Ascending aorta (tissue), 2 donors: ENCODE data around the gene GYS1. TPM values are rescaled to one million over a fixed set of nuclear protein-coding genes. Genes with fewer than 3 reads are reported as not detected.
A peak's percentile ranks its signal among the peaks of the same experiment; 100 is the strongest.
"Not testable (repeated sequence)": the region's sequence is repeated elsewhere in the genome, so short reads cannot be mapped to it uniquely, and the experiment has no call there.

Experiments used
- DNase-seq, 2 donors: peaks; one replicate each; pipeline ENCODE4 v3.0.0-alpha.2; 2019; ENCODE audit warnings: low spot score in 2 of 2
- H3K27ac ChIP-seq, 2 donors: fragments of 200-600 bp; sonication (generic); one replicate each; pipeline ENCODE4 v1.5.1; 2016 to 2017; ENCODE audit warnings: mild to moderate bottlenecking in 1 of 2
- H3K27me3 ChIP-seq: fragments of 200-600 bp; sonication (generic); one replicate; pipeline ENCODE4 v1.5.1; 2017
- H3K36me3 ChIP-seq, 2 donors: fragments of 200-600 bp; sonication (generic); one replicate each; pipeline ENCODE4 v1.5.1; 2016
- H3K4me1 ChIP-seq, 2 donors: fragments of 200-600 bp; sonication (generic); one replicate each; pipeline ENCODE4 v1.5.1; 2016 to 2017; ENCODE audit warnings: mild to moderate bottlenecking in 1 of 2
- H3K4me3 ChIP-seq, 2 donors: fragments of 200-600 bp; sonication (generic); one replicate each; pipeline ENCODE4 v1.5.1; 2016 to 2017; ENCODE audit warnings: mild to moderate bottlenecking in 1 of 2
- H3K9me3 ChIP-seq, 2 donors: fragments of 200-600 bp; sonication (generic); one replicate each; pipeline ENCODE4 v1.5.1; 2016
- CTCF ChIP-seq, 3 experiments: fragments of 200-600 bp in 2 of 3; fragments of 450-650 bp in 1 of 3; sonication (generic) in 2 of 3; IDR thresholded peaks; one replicate each; pipeline ENCODE4 v1.5.1; 2016 to 2019; ENCODE audit warnings: antibody characterized with exemption in 3 of 3, mild to moderate bottlenecking in 1 of 3, moderate library complexity in 1 of 3
- intact Hi-C: fragments of 100-400 bp; cut with DNase I; formaldehyde crosslinking; loops from one replicate; pipeline ENCODE4 v1.15.1; 2023
- total RNA-seq: library from RNA; depleted of rRNA; stranded (reverse); fragments of >200 nt; gene quantifications from one replicate; pipeline ENCODE4 v1.1.0, GENCODE V29; 2016

GYS1 gene
- 21.8 TPM for total RNA-seq

GRCh38 chr19:48993175-48994034, at the start of gene GYS1, which contains the start of gene RUVBL2:
Gene GYS1 (minus strand): TSS chr19:48993309. CDS start chr19:48993112, 197 bp downstream.
Gene RUVBL2 (plus strand): TSS chr19:48993887. CDS start chr19:48993912, 25 bp downstream.
- intact Hi-C loops, result loop anchor here (1.0 to 5.0 kb wide), 5 partner anchors 14 to 154 kb away; partner anchors contain the start of genes FTL, NUCB1 and SNRNP70
- H3K27ac ChIP-seq, result peak within 1 kb of the TSS; percentile 94
- no peaks in the 10 kb centered on the region for H3K9me3 ChIP-seq
- peaks cover 21 to 26% of the 10 kb centered on the region in 2 donors for H3K4me1 ChIP-seq
- TF ChIP-seq CTCF (IDR thresholded peaks at IDR 0.05), result peak; percentile 98 to 100 (median 99)
- H3K36me3 ChIP-seq, result peaks cover 6 to 14% of the 10 kb centered on the region in 2 donors
- peak within 1 kb of the TSS; percentile 58 to 81 for H3K4me3 ChIP-seq
- peak; percentile 99 to 100 for DNase-seq
- no peaks in the 10 kb centered on the region for H3K27me3 ChIP-seq

- intact Hi-C loops, H3K4me3 ChIP-seq, H3K9me3 ChIP-seq, H3K4me1 ChIP-seq, DNase-seq, H3K27me3 ChIP-seq, H3K27ac ChIP-seq, H3K36me3 ChIP-seq: not testable (repeated sequence)
Observed at GRCh38 chr19:49042666-49043065, 49.6 kb upstream of the GYS1 start.

GRCh38 chr19:49042177-49042576, 49.1 kb upstream of the GYS1 start:
- no peak overlapping the region for H3K4me3 ChIP-seq
- H3K27ac ChIP-seq, result no peak overlapping the region
- no peaks in the 10 kb centered on the region for H3K4me1 ChIP-seq
- no peaks in the 10 kb centered on the region for H3K36me3 ChIP-seq
- no peak for TF ChIP-seq CTCF (IDR thresholded peaks at IDR 0.05)
- H3K9me3 ChIP-seq, result no peaks in the 10 kb centered on the region
- DNase-seq, result no peak
- intact Hi-C loops, result no loop called here
- H3K27me3 ChIP-seq, result no peaks in the 10 kb centered on the region

GRCh38 chr19:49039736-49040135, 46.6 kb upstream of the GYS1 start:
- H3K9me3 ChIP-seq, intact Hi-C loops, H3K36me3 ChIP-seq, H3K4me3 ChIP-seq, H3K4me1 ChIP-seq, H3K27ac ChIP-seq, H3K27me3 ChIP-seq, DNase-seq: not testable (repeated sequence)

- not testable (repeated sequence) for H3K9me3 ChIP-seq
Observed at GRCh38 chr19:49038557-49039276, 45.6 kb upstream of the GYS1 start.

GRCh38 chr19:49038111-49038510, 45.0 kb upstream of the GYS1 start:
- intact Hi-C loops, H3K36me3 ChIP-seq, H3K4me3 ChIP-seq, H3K27ac ChIP-seq, H3K27me3 ChIP-seq, H3K4me1 ChIP-seq, H3K9me3 ChIP-seq, DNase-seq: not testable (repeated sequence)

More at GRCh38 chr19:49038557-49039276, 45.6 kb upstream of the GYS1 start:
- H3K27me3 ChIP-seq, H3K27ac ChIP-seq, H3K36me3 ChIP-seq, DNase-seq, intact Hi-C loops, H3K4me1 ChIP-seq, H3K4me3 ChIP-seq: not testable (repeated sequence)

GRCh38 chr19:49036815-49037214, 43.7 kb upstream of the GYS1 start, which contains the start of gene CGB1:
Gene CGB1 (minus strand): TSS chr19:49036895. CDS start chr19:49036711, 184 bp downstream.
- DNase-seq, H3K4me1 ChIP-seq, H3K27me3 ChIP-seq, H3K27ac ChIP-seq, H3K9me3 ChIP-seq, intact Hi-C loops, H3K36me3 ChIP-seq, H3K4me3 ChIP-seq: not testable (repeated sequence)
- TF ChIP-seq CTCF (IDR thresholded peaks at IDR 0.05), result peak in 2 of 3 experiments; percentile 15 to 16
